Endothelial cell of umbilical vein (primary cell): Measurements from ENCODE around the gene THAP3.

ENCODE experiments used
- CTCF ChIP-seq, 2 donors: IDR thresholded peaks; 1 replicate in 1 of 2; 2 replicates in 1 of 2; pipeline ENCODE4 v1.5.1; 2011; ENCODE audit warnings: low read length in 2 of 2, mild to moderate bottlenecking in 2 of 2, moderate library complexity in 2 of 2, control low read depth in 1 of 2, inconsistent platforms in 1 of 2, low read depth in 1 of 2; ENCODE audit not compliant: insufficient read depth in 1 of 2; ENCODE audit errors: extremely low read depth in 1 of 2
- EZH2 ChIP-seq: IDR thresholded peaks from 2 replicates; pipeline ENCODE4 v1.6.1; 2012; ENCODE audit warnings: borderline replicate concordance, low read depth, mild to moderate bottlenecking, moderate library complexity, low read length, inconsistent platforms; ENCODE audit not compliant: severe bottlenecking
- JUN ChIP-seq: IDR thresholded peaks from 2 replicates; pipeline ENCODE4 v1.6.1; 2011; ENCODE audit warnings: borderline replicate concordance, low read depth; ENCODE audit not compliant: insufficient read length, insufficient read depth
- MYC ChIP-seq: IDR thresholded peaks from one replicate; pipeline ENCODE4 v1.6.1; 2011; ENCODE audit warnings: mild to moderate bottlenecking, low read depth, low read length
- POLR2A ChIP-seq: IDR thresholded peaks from 2 replicates; pipeline ENCODE4 v1.6.1; 2012; ENCODE audit warnings: low read depth, mild to moderate bottlenecking, control low read depth, low read length
- POLR2AphosphoS5 ChIP-seq: IDR thresholded peaks from 2 replicates; pipeline ENCODE4 v1.6.1; 2012; ENCODE audit warnings: low read depth, mild to moderate bottlenecking, control low read depth, low read length, moderate library complexity; ENCODE audit not compliant: insufficient read depth

GRCh38 chr1:6634371-6635052 is 9.8 kb downstream of the THAP3 start:
- peak; percentile 14 for TF ChIP-seq POLR2AphosphoS5
- TF ChIP-seq EZH2 = no peak
- no peak for TF ChIP-seq MYC
- peak; percentile 50 to 77 for TF ChIP-seq CTCF (IDR thresholded peaks at IDR 0.05; ENCODE audit: extremely low read depth in 1 of 2, insufficient read depth in 1 of 2, low read depth in 1 of 2, low read length in 2 of 2)
- TF ChIP-seq POLR2A = no peak
- no peak for TF ChIP-seq JUN
